NB4 (cell line): ENCODE measurements around the gene CSF1R.

Experiments
- CTCF ChIP-seq: IDR thresholded peaks from one replicate; pipeline ENCODE4 v1.5.1; 2012; ENCODE audit warnings: low read depth, low read length
- MAX ChIP-seq: IDR thresholded peaks from 2 replicates; pipeline ENCODE4 v1.6.1; 2011; ENCODE audit warnings: low read depth, low read length
- POLR2A ChIP-seq: IDR thresholded peaks from 2 replicates; pipeline ENCODE4 v1.6.1; 2011; ENCODE audit warnings: mild to moderate bottlenecking; ENCODE audit not compliant: insufficient read length; ENCODE audit errors: extremely low read depth

GRCh38 chr5:150133581-150134197 is 47.3 kb upstream of the CSF1R start:
- TF ChIP-seq POLR2A (no peak), CTCF (no peak), MAX (no peak)
